Activated naive CD4-positive, alpha-beta T cell (primary cell): Measurements from ENCODE around the gene ACIN1.

Source experiments
- DNase-seq, 4 experiments: peaks; one replicate each; lab custom pipeline; 2025; lab: John Stamatoyannopoulos, UW

Gene ACIN1

DNA sequence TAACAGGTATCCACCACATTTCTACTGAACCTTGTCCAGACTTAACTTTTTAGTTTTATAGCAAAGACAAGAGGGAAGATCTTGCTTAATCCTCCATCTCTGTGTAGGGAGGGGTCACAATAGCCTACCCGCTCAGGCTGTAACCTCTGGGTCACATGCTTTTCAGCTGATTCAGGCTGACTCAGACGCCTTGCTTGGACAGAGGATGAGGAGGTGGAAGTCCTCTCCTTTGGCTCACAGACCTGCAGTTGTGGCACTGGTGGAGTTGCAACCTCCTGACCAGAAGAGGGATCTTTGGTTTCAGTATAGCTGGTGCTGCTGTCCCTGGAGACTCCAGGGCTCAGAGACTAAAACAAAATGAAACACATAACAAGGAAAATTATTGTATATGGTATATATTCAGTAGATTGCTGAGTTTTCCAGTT is 16.2 kb downstream of the ACIN1 start:
- no peak for DNase-seq

DNA sequence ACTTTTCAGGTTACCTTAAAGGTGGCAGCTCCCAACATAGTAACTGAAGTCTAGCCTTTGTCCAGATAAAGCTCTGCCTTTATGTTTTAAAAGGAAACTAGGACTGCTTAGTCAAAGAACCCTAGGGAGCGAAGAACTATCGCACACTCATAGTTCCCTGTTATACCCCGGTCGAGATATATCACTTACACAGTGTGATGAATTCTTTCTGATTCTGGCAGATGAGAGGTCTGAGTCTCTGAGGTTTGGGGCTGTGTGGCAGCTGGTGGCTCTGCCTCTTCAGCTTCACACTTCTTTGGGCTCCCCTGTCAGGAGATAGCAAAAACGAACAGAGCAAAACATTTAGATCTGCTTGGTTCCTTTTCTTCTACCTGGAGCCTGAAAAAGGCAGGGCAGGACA is 17.0 kb downstream of the ACIN1 start:
- DNase-seq = no peak

DNA sequence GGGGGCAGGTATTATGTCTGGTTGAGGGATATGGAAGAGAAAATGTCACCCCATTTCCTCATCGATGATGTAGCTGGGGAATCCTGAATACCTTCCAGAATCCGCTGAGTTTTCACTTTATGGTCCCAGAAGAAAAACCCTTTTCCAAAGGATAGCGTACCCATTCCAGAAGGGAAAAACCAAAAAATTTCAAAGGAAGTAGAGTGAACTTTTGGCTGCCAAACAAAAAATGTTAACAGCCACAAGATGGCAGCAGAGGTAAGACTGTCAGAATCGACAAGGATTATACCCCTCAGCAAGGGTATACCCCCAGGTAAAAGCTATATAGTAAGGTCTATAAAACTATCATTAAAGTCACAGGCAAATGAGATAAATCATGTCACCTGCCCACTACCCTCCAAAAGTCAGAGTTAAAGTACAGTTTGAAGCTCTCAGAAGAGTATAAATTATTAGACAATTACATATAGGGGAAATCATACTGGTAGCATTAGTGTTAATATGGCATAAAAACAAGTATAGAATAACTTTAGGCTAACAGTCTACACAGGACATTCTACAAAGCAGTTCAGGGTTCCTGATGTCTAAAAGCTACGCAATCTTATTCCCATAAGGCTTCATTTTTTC is 18.0 kb downstream of the ACIN1 start:
- DNase-seq = no peak

DNA sequence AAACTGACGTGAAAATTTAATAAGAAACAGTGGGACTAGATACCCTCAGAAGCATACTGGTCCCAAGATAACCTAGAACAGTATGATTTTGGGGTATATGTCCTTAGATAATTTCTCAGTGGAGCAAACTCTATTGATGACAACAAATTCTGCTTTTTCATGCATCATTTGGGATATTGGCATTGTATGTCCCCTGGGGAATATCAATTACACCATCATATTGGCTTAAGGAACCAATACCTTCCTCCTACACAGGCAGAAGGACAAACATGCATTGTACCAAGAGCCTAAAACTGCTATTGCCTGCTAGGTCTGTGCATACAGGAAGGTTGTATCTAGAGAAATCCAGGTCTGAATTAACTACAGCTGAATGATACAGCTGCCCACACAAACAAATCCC is 20.0 kb downstream of the ACIN1 start:
- no peak for DNase-seq

DNA sequence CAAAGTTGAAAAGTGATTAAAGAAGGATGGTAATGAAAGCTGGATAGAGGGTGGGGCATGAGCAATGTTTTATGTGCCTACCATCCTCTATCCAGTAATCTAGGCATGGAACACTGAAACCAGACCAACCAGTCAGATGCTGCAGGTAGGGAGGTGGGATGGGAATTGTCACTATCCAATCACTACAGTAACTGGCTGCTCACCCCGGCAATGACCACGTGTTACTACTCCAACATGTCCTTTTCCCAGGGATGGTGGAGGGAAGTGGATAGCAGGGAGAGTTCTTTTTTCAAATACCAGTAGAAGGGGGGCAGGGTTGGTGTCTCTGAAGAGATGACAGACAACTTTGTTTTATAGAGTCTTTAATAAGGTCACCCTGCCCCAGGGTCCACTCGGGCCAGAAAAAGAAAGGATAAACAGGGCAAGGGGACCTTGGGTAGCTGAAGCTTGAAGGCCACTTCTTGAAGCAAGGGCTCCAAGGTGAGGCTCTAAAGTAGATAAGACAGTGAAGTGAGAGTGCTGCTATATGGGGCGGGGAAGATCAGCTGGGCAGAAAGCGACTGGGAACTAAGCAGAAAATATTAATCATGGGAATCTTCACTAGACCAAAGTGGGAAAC is 22.9 kb downstream of the ACIN1 start:
- DNase-seq = no peak

DNA sequence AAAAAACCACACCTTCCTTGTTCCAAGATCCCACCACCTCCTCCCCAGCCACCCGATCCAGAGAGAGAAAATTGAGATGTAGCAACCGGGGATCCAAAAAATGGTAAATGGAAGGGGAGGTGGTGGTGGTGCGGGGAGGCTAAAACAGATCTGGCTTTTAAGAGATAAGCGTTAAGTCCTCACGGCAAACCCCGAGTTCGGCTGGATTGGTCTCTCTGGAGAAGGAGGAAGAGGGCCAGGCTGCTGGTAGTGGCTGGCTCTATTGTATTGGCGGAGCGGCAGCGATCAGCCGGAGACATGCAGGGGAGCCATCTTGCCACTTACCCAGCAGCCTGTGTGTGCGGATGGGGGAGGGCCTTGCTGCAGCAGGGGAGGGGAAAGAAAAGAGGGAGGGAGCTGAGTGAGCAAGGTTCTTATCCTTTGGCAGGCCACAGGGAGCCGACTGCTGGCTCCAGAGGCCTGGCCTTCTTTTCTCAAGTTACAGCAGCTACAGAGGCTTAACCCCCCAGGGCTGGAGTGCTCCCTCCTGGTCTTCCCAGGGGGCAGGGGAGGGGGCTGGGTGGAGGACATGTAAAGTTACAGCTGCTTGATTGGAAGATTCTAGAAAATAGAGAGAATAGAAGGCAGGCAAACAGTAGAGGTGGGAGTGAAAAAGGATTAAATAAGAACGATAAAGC is 23.6 kb downstream of the ACIN1 start:
- no peak for DNase-seq

DNA sequence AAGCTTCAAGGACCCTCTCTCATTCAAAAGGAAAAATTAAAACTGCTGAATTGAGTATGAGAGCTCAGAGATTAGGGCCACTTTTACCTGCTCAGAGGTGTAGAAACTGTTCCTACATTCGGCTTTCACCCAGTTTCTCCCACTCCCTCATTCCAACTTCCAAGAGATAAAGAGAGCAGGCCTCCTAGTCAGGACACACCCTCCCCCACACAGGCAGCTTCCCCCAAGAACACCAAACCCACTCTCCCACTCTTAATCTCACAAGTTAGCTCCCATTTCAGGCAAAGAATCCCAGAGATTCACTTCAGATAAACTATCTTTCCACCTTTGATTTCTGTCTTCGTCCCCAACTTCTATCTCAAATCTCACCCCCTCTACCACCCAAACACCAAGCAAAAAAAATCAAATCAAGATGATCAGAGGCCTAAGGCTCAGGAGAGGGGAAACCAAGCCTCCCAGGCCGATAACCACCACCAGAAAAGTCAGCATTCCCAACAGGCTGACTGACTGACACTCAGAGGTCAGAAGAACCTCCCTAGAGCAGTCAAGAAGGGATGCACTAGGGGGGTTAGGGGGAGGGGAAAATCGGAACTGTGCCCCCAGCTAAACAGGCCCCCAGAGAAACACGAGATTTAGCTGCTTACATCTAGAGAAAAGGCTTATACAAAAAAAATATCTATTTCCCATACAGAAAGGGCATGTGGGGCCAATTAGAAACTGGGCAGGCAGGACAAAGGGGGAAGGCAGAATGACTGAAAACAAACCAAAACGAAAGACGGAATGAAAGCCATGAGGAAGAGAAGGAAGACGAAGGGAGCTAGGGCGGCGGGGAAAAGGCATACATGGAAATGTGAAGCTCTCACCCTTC is 24.4 kb downstream of the ACIN1 start:
- no peak for DNase-seq

DNA sequence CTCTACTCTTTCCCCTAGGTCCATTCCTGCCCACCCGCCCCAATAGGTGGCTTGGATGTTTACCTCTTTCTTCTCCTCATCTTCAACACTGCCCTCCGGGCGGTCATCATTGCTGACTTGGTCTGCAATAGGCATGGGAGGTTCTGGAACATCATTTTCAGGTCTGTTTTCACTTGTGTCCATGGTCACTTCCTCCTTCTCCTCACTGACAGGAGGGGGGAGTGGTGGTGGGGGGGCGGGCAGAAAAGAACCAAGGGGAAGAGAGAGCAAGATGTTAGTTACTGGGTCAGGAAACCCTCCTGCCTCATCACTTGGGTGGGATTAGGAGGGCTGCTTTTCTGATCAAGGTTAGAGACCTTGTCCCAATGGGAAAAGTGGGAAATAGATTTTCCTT is 25.5 kb downstream of the ACIN1 start:
- DNase-seq = no peak

DNA sequence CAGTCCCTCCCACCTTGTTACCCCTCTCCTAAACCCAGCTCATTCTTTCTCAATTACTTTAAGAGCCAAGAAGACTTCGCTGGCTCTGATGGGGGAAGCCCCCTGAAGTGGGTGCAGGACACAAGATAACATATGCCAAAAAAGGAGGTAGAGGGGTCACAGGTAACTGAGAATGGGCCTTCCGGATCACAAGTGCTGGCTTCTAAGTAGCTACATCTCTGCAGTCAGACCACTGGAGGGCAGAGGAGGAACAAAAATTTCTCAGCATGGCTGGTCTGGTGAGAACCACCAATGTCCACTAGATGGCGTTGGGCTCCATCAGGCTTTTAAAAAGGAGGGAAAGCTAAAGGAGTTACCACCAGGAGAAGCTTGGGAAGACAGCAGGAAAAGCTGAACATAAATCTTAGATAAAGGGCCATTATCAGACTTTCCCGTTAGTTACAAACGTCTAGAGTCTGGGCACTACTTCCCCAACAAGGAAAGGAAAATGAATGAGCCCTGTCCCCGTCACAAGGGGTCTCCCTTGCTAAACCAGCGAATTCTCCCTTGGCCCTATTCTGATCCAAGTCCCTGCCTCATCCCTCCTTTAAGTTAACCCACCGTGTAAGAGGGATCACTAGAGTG is 26.0 kb downstream of the ACIN1 start:
- DNase-seq = no peak

DNA sequence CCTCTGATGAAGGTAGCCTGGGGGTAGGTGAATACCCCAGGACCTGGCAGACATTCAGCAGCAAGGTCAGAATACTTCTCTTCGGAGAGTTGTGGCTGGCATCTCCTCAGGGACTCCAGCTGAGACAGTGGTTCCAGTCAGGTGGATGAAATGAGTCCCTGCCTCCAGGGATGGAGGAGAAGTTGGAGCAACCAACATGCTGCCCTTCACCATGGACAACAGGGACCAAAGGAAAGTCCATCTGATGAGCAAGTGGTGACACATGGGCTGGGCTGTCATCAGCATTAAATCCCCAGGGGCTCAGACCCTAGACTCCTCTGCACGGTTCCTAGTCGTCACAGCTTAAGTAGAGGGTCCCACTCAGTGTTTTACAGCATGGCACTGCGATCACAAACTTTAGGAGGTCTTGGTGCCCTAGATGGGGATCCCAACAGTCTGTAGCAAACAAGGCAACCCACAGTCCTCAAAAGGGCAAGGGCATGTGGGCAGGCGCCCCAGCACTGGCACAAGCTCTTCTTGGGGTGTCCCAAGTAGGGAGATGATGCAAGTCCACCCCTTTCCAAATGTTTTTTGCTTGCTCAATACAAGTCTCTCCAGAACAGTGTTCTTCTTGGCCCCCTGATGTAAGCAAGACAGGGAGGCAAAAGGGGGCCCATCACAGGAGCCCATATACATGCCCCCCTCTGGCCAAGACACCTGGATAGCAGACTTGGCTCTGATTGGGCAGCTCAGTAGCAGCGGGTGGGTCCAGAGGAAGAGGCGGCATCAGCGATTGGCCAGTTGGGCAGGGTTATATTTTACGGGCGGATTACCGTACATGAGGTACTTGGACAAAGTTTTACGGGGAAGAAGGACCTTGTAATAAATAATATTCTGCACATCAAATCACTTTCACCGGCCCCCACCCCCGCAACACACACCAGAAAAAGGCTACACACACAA is 26.8 kb downstream of the ACIN1 start:
- no peak for DNase-seq

DNA sequence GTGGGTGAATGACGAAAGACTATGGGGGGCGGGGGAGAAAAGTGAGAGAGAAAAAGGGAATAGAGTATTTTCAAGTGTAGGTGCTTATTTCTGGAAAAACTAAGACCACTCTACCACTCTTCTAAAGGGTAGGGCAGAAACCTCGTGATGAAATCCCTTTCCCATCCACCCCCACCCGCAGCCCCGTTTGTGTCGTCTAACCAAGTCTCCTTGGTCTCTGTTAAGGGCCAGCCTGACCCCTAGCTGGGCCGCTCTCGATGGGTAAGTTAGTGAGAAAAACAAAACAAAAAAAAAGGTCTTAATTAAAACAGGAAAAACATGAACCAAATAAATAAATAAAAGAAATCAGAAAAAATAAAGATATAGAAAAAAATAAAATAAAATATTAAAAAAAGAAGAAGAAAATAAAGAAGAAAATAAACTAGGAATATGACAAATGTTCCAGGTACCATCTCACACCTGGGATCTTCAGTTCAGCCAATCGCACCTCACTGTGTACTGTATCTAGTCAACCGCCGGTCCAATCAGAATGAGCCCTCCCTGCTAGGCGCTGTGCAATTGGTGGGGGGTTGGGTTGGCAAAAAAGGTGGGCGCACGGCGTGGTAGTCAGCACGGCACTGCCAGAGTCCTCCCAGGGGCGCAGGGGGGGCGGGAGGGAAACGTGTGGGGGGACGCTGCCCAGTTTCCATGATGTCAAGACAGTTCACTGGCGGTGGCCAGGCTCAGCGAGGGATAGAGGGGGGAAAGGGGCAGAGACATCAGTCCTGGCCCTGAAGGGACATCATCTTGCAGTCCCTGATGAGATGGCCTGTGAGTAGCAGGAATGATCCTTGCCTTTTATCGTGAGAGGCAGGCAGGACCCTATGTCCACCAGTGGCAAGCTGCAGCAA is 27.8 kb downstream of the ACIN1 start:
- DNase-seq = no peak

DNA sequence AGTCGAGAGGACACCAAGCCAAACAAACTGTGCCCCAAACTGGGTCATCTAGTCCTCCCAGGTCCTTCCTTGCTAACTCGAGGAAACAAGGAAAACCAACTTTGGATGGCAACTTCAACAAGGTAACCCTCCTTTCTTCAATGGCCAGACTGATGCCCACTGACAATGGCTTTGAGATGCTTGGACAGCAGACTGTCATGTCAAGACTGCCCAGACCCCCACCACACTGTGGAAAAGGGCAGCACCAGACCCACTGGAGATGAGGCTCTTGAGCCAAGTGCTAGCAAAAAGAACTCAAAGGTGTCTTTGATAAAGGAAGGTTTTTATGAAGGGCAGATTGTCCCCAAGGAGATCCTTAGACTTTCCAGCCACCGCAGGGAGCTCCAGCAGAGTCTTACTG is 28.6 kb downstream of the ACIN1 start:
- DNase-seq = no peak

DNA sequence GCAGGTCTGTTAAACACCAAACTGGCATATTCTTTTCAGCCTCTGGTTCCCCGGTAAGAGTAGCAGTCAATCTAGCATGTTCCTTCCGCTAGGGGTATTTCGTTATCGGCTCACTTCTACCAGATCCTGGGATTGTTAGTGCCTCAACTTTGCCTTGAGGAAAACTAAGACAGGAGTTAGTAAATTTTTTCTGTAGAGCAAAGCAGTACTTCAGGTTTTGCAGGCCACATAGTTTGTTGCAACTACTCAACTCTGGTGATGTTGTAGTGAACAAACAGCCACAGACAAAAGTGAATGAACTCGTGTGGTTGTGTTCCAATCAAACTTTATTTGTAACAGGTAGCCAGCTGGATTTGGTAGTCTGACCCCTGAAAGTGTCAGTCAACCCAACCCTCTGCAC is 31.3 kb downstream of the ACIN1 start:
- no peak for DNase-seq

DNA sequence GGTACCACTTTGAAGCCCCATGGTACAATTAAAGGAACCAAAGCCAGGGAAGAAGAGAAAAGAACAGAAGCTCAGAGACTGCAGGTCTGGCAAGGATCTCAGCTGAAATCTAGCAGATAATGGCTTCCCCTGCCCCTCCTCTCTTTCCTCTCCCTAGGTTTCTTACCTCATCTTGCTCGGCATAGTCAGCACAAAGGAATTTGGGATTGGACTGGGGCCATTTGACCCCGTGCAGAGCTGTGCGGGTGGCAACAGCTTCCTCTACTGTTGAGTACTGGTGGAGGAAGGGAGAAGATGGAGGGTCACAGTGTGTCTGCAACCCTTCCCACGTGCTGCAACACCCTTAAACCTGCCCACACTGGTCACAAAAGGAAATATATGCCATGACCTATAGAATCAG is 32.9 kb downstream of the ACIN1 start:
- no peak for DNase-seq

DNA sequence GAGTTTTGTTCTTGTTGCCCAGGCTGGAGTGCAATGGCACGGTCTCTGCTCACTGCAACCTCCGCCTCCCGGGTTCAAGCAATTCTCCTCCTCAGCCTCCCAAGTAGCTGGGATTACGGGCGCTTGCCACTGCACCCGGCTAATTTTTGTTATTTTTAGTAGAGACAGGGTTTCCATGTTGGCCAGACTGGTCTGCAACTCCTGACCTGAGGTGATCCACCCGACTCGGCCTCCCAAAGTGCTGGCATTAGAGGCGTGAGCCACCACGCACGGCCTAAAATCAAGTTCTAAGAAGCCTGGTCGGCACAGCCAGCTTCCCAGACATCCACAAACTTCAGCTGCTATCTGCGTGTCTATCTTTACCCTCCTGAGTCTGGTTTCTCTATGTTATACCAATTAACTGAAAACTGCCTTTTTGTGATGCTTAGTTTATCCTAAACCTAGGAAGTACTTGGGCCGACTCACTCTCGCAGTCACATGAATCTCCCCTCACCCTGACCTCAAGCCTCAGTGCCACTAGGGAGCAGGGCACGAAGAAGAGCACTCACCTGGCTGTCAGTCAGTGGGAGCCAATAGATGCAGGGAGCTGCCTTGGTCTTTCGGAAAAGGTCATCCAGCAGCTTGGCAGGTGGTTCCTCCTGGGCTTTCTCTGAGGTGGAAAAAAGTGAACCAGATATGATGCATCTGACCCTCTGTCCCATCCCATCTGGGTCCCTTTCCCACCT is 34.2 kb downstream of the ACIN1 start:
- DNase-seq = no peak

DNA sequence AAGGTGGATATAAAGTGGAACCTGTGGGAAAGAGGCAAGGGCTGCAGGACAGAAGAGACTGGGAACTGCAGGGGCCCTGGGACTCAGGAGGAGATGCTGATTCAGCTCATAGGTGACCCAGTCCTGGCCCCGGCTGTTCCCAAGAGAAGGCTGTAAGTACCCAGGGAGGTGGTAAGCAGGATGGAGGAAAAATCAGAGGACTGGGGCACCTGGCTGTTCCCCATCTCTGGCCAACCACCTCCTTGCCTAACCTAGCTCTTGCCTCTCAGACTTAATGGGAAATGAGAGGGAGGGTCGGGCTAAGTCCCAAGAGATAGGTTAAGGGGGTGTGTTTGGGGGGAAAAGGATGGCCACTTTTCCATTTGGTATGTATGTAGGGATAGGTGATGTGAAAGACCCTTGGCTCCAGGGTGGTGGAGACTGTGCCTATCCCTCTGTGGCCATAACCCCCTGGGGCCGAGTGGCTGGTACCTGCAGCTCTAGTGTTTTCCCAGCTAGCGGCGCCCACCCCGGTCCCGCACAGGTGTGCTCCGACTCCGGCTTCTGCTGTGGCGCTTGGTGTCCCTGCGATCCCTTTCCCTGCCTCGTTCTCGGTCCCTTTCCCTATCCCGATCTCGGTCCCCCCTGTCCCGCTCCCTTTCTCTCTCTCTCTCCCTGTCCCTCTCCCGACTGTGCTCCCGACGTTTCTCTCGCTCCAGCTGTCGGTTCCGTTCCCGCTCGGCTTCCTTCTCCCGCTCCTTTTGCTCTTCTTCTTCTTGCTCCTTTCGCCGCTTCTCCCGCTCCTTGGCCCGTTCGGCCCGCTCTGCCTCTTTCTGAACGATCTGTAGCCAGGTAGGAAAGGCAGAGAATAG is 36.1 kb downstream of the ACIN1 start:
- no peak for DNase-seq

DNA sequence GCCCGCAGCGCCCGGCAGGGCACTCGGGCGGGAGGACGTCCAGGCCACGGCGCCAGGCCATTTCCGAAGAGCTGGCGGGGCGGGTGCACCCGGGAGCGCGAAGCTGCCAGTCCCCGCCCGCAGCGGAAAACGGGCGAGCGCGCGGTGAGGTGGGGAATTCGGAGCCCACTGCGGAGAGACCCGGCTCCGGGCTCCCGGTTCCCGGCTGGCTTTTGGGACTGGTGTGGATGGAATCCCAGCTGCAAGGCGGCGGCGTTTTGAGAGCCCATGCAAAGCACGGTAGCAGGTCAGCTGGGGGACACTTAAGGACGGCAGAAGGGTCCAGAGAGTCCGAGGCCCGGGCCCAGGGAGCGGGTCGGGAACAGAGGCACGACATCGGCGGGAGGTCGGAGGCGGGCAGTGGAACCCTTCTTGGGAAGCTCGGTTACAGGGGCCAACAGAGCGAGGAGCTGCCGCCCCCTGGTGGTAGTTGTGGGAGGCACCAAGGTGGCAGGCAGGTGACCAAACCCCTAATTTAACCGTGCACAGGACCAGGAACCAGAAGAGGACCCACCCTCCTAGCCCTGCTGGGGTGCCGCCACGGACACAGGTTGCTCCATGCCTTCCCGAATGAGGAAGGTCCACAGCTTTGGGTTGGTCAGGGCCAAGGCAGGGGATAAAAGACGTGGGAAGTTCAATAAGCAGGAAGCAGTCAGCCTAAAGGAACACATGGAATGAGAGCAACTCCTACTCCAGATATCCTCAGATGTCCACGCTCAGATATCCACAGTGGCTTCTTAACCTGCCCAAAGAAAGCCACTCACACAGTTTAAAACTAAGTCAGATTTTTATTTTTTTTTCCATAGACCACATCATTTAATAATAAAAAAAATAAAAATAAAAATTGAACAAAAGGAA is 36.9 kb downstream of the ACIN1 start:
- DNase-seq = no peak
